IMR-90 (cell line): ENCODE measurements around the gene MTA3. TPM values are rescaled to one million over a fixed set of nuclear protein-coding genes. Genes with fewer than 3 reads are reported as not detected.

Experiments used
- ATAC-seq: fragments of 200-7000 bp; cut with Tn5 transposase; 2 replicates; pipeline ENCODE4 v1.9.1; 2020; ENCODE audit warnings: low read depth, mild to moderate bottlenecking, moderate library complexity
- BruUV-seq: library from RNA; stranded (reverse); fragments of 400-500 nt; replicated peaks from 2 replicates; lab custom pipeline; 2021; lab: Mats Ljungman, UMichigan
- CTCF ChIA-PET: fragments of 300-600 bp; formaldehyde crosslinking; extraction: SDS; loops from one replicate; lab custom pipeline; 2021; ENCODE audit warnings: antibody characterized with exemption; lab: Yijun Ruan, JAX
- POLR2A ChIA-PET: fragments of 300-600 bp; sonication (Branson Sonifier 250); formaldehyde crosslinking; loops from one replicate; lab custom pipeline; 2022; ENCODE audit warnings: antibody characterized with exemption; ENCODE audit not compliant: unreplicated experiment; lab: Charles Lee
- DNase-seq: peaks from one replicate; pipeline ENCODE4 v3.0.0; 2013
- H2AFZ ChIP-seq: replicated peaks from 2 replicates; pipeline ENCODE3; 2013; ENCODE audit warnings: low read length, mild to moderate bottlenecking; ENCODE audit not compliant: poor library complexity
- H2AK5ac ChIP-seq: 2 replicates; pipeline ENCODE4 v1.6.1; 2013; ENCODE audit warnings: low read depth, low read length, inconsistent platforms
- H2AK9ac ChIP-seq: replicated peaks from 2 replicates; pipeline ENCODE3; 2013; ENCODE audit warnings: mild to moderate bottlenecking, low read depth, low read length, moderate library complexity; ENCODE audit not compliant: poor library complexity
- H2BK120ac ChIP-seq: 2 replicates; pipeline ENCODE4 v1.6.1; 2013; ENCODE audit warnings: low read depth, low read length, inconsistent platforms
- H2BK15ac ChIP-seq: 3 replicates; pipeline ENCODE4 v1.6.1; 2013; ENCODE audit warnings: low read depth, low read length, inconsistent platforms
- H2BK20ac ChIP-seq: 2 replicates; pipeline ENCODE4 v1.6.1; 2013; ENCODE audit warnings: low read depth, mild to moderate bottlenecking, inconsistent platforms, low read length, moderate library complexity
- H2BK5ac ChIP-seq: 2 replicates; pipeline ENCODE4 v1.6.1; 2013; ENCODE audit warnings: mild to moderate bottlenecking, low read depth, low read length, inconsistent platforms; ENCODE audit not compliant: poor library complexity, severe bottlenecking
- H3K14ac ChIP-seq: replicated peaks from 2 replicates; pipeline ENCODE4 v1.6.1; 2013; ENCODE audit warnings: low read depth, low read length, inconsistent platforms
- H3K18ac ChIP-seq: 2 replicates; pipeline ENCODE4 v1.6.1; 2013; ENCODE audit warnings: low read depth, low read length, control low read depth
- H3K23ac ChIP-seq: 2 replicates; pipeline ENCODE4 v1.6.1; 2013; ENCODE audit warnings: low read depth, low read length, inconsistent platforms
- H3K27ac ChIP-seq: 2 replicates; pipeline ENCODE4 v1.5.1; 2013; ENCODE audit warnings: mild to moderate bottlenecking, control low read depth, low read length; ENCODE audit not compliant: insufficient read depth
- H3K27me3 ChIP-seq: 2 replicates; pipeline ENCODE4 v1.6.1; 2013; ENCODE audit warnings: low read length; ENCODE audit not compliant: control insufficient read depth, insufficient read depth
- H3K36me3 ChIP-seq: 2 replicates; pipeline ENCODE4 v1.6.1; 2013; ENCODE audit warnings: low read length, mixed read lengths; ENCODE audit not compliant: control insufficient read depth, insufficient read depth
- H3K4ac ChIP-seq: 2 replicates; pipeline ENCODE4 v1.6.1; 2013; ENCODE audit warnings: low read depth, low read length, inconsistent platforms
- H3K4me1 ChIP-seq: 2 replicates; pipeline ENCODE4 v1.6.1; 2013; ENCODE audit warnings: low read length, mixed read lengths; ENCODE audit not compliant: control insufficient read depth, insufficient read depth
- H3K4me2 ChIP-seq: 2 replicates; pipeline ENCODE4 v1.6.1; 2013; ENCODE audit warnings: low read depth, mild to moderate bottlenecking, control low read depth, low read length, moderate library complexity
- H3K4me3 ChIP-seq: 2 replicates; pipeline ENCODE4 v1.5.1; 2013; ENCODE audit warnings: low read depth, mild to moderate bottlenecking, control low read depth, low read length, moderate library complexity; ENCODE audit not compliant: insufficient read depth
- H3K56ac ChIP-seq: 2 replicates; pipeline ENCODE4 v1.6.1; 2013; ENCODE audit warnings: low read length, inconsistent platforms; ENCODE audit not compliant: insufficient read depth; ENCODE audit errors: extremely low read depth
- H3K79me1 ChIP-seq, 2 experiments: 2 replicates each; pipeline ENCODE4 v1.6.1; 2013; ENCODE audit warnings: low read length in 2 of 2, inconsistent platforms in 1 of 2, low read depth in 1 of 2
- H3K9ac ChIP-seq: 2 replicates; pipeline ENCODE4 v1.6.1; 2013; ENCODE audit warnings: low read depth, low read length, control low read depth
- H3K9me1 ChIP-seq: 2 replicates; pipeline ENCODE4 v1.6.1; 2013; ENCODE audit warnings: low read length, inconsistent platforms; ENCODE audit not compliant: insufficient read depth
- H3K9me3 ChIP-seq: 2 replicates; pipeline ENCODE4 v1.6.1; 2013; ENCODE audit warnings: low read length; ENCODE audit not compliant: control insufficient read depth, insufficient read depth
- H4K20me1 ChIP-seq: 2 replicates; pipeline ENCODE4 v1.6.1; 2013; ENCODE audit warnings: low read length, inconsistent platforms; ENCODE audit not compliant: insufficient read depth
- H4K5ac ChIP-seq: 2 replicates; pipeline ENCODE4 v1.6.1; 2013; ENCODE audit warnings: mild to moderate bottlenecking, low read depth, low read length, control low read depth
- H4K8ac ChIP-seq, 2 experiments: 2 replicates each; pipeline ENCODE4 v1.6.1; 2013; ENCODE audit warnings: low read depth in 2 of 2, low read length in 2 of 2, control low read depth in 1 of 2, inconsistent platforms in 1 of 2
- H4K91ac ChIP-seq: 2 replicates; pipeline ENCODE4 v1.6.1; 2013; ENCODE audit warnings: low read depth, low read length, inconsistent platforms; ENCODE audit not compliant: insufficient read depth
- CEBPB ChIP-seq: IDR thresholded peaks from 2 replicates; pipeline ENCODE4 v1.6.1; 2012; ENCODE audit warnings: low read depth, low read length, improper control_type of control experiment
- RCOR1 ChIP-seq: IDR thresholded peaks from 2 replicates; pipeline ENCODE4 v1.6.1; 2012; ENCODE audit warnings: mild to moderate bottlenecking, low read length, improper control_type of control experiment; ENCODE audit not compliant: insufficient replicate concordance
- WGBS, 2 experiments: methylation state at CpG; one replicate each; pipeline versions ENCODE4 v1.1.5 to v1.1.7; 2013; ENCODE audit warnings: missing lambda C conversion rate in 2 of 2; ENCODE audit not compliant: insufficient read length in 1 of 2; ENCODE audit errors: extremely low coverage in 2 of 2; 5-methylcytosine and 5-hydroxymethylcytosine counted together
- dilution Hi-C: fragments of 300-500 bp; cut with HindIII; formaldehyde crosslinking; loops from one replicate; pipeline ENCODE4 v1.14.3; 2018; ENCODE audit warnings: low sequenced_read_pairs; ENCODE audit not compliant: unreplicated experiment
- in situ Hi-C: fragments of 300-500 bp; cut with MboI; formaldehyde crosslinking; loops from 3 replicates; pipeline ENCODE4 v1.14.3; 2019; ENCODE audit warnings: low sequenced_read_pairs, inconsistent platforms, mixed read lengths
- intact Hi-C: fragments of 100-400 bp; cut with micrococcal nuclease; formaldehyde crosslinking; loops from 2 replicates; pipeline ENCODE4 v1.10.0; 2022
- polyA plus RNA-seq, 3 experiments: library from polyadenylated mRNA; depleted of rRNA; stranded (reverse); fragments of >200 nt; gene quantifications; 2 replicates each; pipeline ENCODE4 v1.2.3, GENCODE V29; 2012; ENCODE audit warnings: low replicate concordance in 1 of 3
- total RNA-seq: library from RNA; depleted of rRNA; stranded (reverse); fragments of >200 nt; gene quantifications from 2 replicates; pipeline ENCODE4 v1.2.3, GENCODE V29; 2012

The MTA3 gene
- total and polyA plus RNA-seq, 2 of the 4 experiments (the other 2 are of a cell fraction), result 31.9 to 34.3 TPM

GRCh38 chr2:42685303-42685702 is 116.9 kb downstream of the MTA3 start:
- Histone ChIP-seq H2BK5ac (no peak overlapping the region), H2BK15ac (no peak overlapping the region), H2AFZ (no peak overlapping the region), H3K23ac (no peak overlapping the region), H3K9me1 (peaks cover 7% of the 10 kb centered on the region; the same call in 1 of the 2 replicates), H3K14ac (no peak overlapping the region), H3K18ac (no peak overlapping the region), H2BK20ac (no peak overlapping the region), H3K27me3 (no peaks in the 10 kb centered on the region), H4K20me1 (no peaks in the 10 kb centered on the region), H3K56ac (no peak overlapping the region), H4K5ac (no peak overlapping the region), H3K9me3 (no peaks in the 10 kb centered on the region), H3K4me3 (no peak overlapping the region), H4K8ac (no peak overlapping the region), H3K4me1 (no peaks in the 10 kb centered on the region), H3K27ac (no peak overlapping the region), H2BK120ac (no peak overlapping the region), H2AK9ac (no peak overlapping the region), H3K4me2 (no peak overlapping the region), H4K91ac (no peak overlapping the region), H2AK5ac (no peak overlapping the region), H3K9ac (no peak overlapping the region), H3K4ac (no peak overlapping the region), H3K36me3 (peaks cover 7% of the 10 kb centered on the region), H3K79me1 (peaks cover 5 to 8% of the 10 kb centered on the region in 2 experiments)
- intact Hi-C loops, result no loop called here
- no TSS peak for BruUV-seq
- ChIA-PET CTCF (no interaction called here), POLR2A (no interaction called here)
- no CpG with 5 or more reads among the region's 5 CpGs for WGBS, 2 experiments
- dilution Hi-C loops, result no loop called here
- no peak for DNase-seq
- ATAC-seq, result no peak
- no peak for TF ChIP-seq RCOR1
- TF ChIP-seq CEBPB, result 0 out of 2 replicates have a peak, but pooled peaks have one; percentile 6
- in situ Hi-C loops, result no loop called here
